HEK293 (cell line): ENCODE results near the gene FOXO4.
A peak's percentile ranks its signal among the peaks of the same experiment; 100 is the strongest.

ENCODE experiments used
- CTCF ChIA-PET: fragments of 350-600 bp; formaldehyde crosslinking; extraction: SDS; loops from one replicate; lab custom pipeline; 2021; ENCODE audit warnings: antibody characterized with exemption; lab: Yijun Ruan, JAX
- POLR2A ChIA-PET: fragments of 300-600 bp; formaldehyde crosslinking; extraction: SDS; loops from one replicate; lab custom pipeline; 2020; ENCODE audit warnings: antibody characterized with exemption, inconsistent platforms; lab: Yijun Ruan, JAX
- H3K27ac ChIP-seq: fragments of 200-500 bp; sonication (Bioruptor generic); 2 replicates; pipeline ENCODE4 v1.5.1; 2014; ENCODE audit warnings: low read depth, low read length, control low read depth, inconsistent platforms; ENCODE audit errors: extremely low read depth
- H3K36me3 ChIP-seq, 2 experiments: fragments of 200-500 bp in 1 of 2; sonication (Bioruptor generic) in 1 of 2; 1 replicate in 1 of 2; 2 replicates in 1 of 2; pipeline ENCODE4 v1.5.1; 2014 to 2017; ENCODE audit warnings: inconsistent platforms in 2 of 2, low read length in 2 of 2; ENCODE audit not compliant: control insufficient read depth in 2 of 2, insufficient read depth in 1 of 2
- H3K4me1 ChIP-seq: fragments of 200-500 bp; sonication (Bioruptor generic); 2 replicates; pipeline ENCODE4 v1.5.1; 2014; ENCODE audit warnings: mild to moderate bottlenecking, low read length, inconsistent platforms; ENCODE audit not compliant: control insufficient read depth, insufficient read depth
- H3K4me3 ChIP-seq: 2 replicates; pipeline ENCODE4 v1.5.1; 2011; ENCODE audit warnings: low read depth, mild to moderate bottlenecking, control low read depth, low read length, moderate library complexity
- H3K9me3 ChIP-seq: fragments of 200-500 bp; sonication (Bioruptor generic); 2 replicates; pipeline ENCODE4 v1.5.1; 2014; ENCODE audit warnings: low read depth, low read length, inconsistent platforms; ENCODE audit not compliant: control insufficient read depth, insufficient read depth
- FEZF1 ChIP-seq: fragments of 450-650 bp; formaldehyde crosslinking; IDR thresholded peaks from 2 replicates; pipeline ENCODE4 v1.5.1; 2016; ENCODE audit warnings: missing biosample characterization, missing genetic modification characterization
- KLF9 ChIP-seq: fragments of 450-650 bp; formaldehyde crosslinking; IDR thresholded peaks from 2 replicates; pipeline ENCODE4 v1.5.1; 2016; ENCODE audit warnings: missing biosample characterization, missing genetic modification characterization, low read depth
- MYNN ChIP-seq: fragments of 450-650 bp; formaldehyde crosslinking; IDR thresholded peaks from 2 replicates; pipeline ENCODE4 v1.5.1; 2016; ENCODE audit warnings: missing biosample characterization, missing genetic modification characterization, borderline replicate concordance
- PRDM10 ChIP-seq: fragments of 450-650 bp; formaldehyde crosslinking; IDR thresholded peaks from 2 replicates; pipeline ENCODE4 v1.5.1; 2016; ENCODE audit warnings: missing biosample characterization, missing genetic modification characterization
- SCRT1 ChIP-seq: fragments of 450-650 bp; formaldehyde crosslinking; IDR thresholded peaks from 2 replicates; pipeline ENCODE4 v1.5.1; 2016; ENCODE audit warnings: missing biosample characterization, missing genetic modification characterization, borderline replicate concordance
- SCRT2 ChIP-seq: fragments of 450-650 bp; formaldehyde crosslinking; IDR thresholded peaks from 2 replicates; pipeline ENCODE4 v1.5.1; 2016; ENCODE audit warnings: missing biosample characterization, missing genetic modification characterization
- SP2 ChIP-seq: fragments of 450-650 bp; formaldehyde crosslinking; IDR thresholded peaks from 2 replicates; pipeline ENCODE4 v1.5.1; 2016; ENCODE audit warnings: missing biosample characterization, missing genetic modification characterization
- ZBTB17 ChIP-seq: fragments of 450-650 bp; formaldehyde crosslinking; IDR thresholded peaks from 2 replicates; pipeline ENCODE4 v1.5.1; 2016; ENCODE audit warnings: missing biosample characterization, missing genetic modification characterization
- ZBTB20 ChIP-seq: fragments of 450-650 bp; formaldehyde crosslinking; IDR thresholded peaks from 2 replicates; pipeline ENCODE4 v1.5.1; 2016; ENCODE audit warnings: missing biosample characterization, missing genetic modification characterization
- ZBTB48 ChIP-seq: fragments of 450-650 bp; formaldehyde crosslinking; IDR thresholded peaks from 2 replicates; pipeline ENCODE4 v1.5.1; 2016; ENCODE audit warnings: missing biosample characterization, missing genetic modification characterization
- ZNF18 ChIP-seq: fragments of 450-650 bp; formaldehyde crosslinking; IDR thresholded peaks from 2 replicates; pipeline ENCODE4 v1.5.1; 2016; ENCODE audit warnings: missing biosample characterization, missing genetic modification characterization
- ZNF19 ChIP-seq: fragments of 450-650 bp; formaldehyde crosslinking; IDR thresholded peaks from 2 replicates; pipeline ENCODE4; 2016; ENCODE audit warnings: missing biosample characterization, missing genetic modification characterization, low read depth
- ZNF324 ChIP-seq: fragments of 450-650 bp; formaldehyde crosslinking; IDR thresholded peaks from 2 replicates; pipeline ENCODE4 v1.5.1; 2016; ENCODE audit warnings: missing biosample characterization, missing genetic modification characterization
- ZNF341 ChIP-seq: fragments of 450-650 bp; formaldehyde crosslinking; IDR thresholded peaks from 2 replicates; pipeline ENCODE4; 2016; ENCODE audit warnings: low read depth, missing biosample characterization, missing genetic modification characterization
- ZNF354C ChIP-seq: fragments of 450-650 bp; formaldehyde crosslinking; IDR thresholded peaks from 2 replicates; pipeline ENCODE4 v1.5.1; 2016; ENCODE audit warnings: missing biosample characterization, missing genetic modification characterization, low read depth, borderline replicate concordance
- ZNF366 ChIP-seq: fragments of 450-650 bp; formaldehyde crosslinking; conservative IDR thresholded peaks from 2 replicates; pipeline ENCODE4 v1.5.1; 2016; ENCODE audit warnings: missing biosample characterization, missing genetic modification characterization
- ZNF596 ChIP-seq: fragments of 450-650 bp; IDR thresholded peaks from 2 replicates; pipeline ENCODE4 v1.5.0; 2018; ENCODE audit warnings: missing biosample characterization, mild to moderate bottlenecking, missing genetic modification characterization, moderate library complexity
- ZNF600 ChIP-seq: fragments of 450-650 bp; formaldehyde crosslinking; IDR thresholded peaks from 2 replicates; pipeline ENCODE4 v1.5.1; 2016; ENCODE audit warnings: missing biosample characterization, missing genetic modification characterization
- ZNF623 ChIP-seq: fragments of 450-650 bp; formaldehyde crosslinking; IDR thresholded peaks from 2 replicates; pipeline ENCODE4 v1.5.1; 2016; ENCODE audit warnings: missing biosample characterization, missing genetic modification characterization
- ZNF654 ChIP-seq: fragments of 450-650 bp; formaldehyde crosslinking; IDR thresholded peaks from 2 replicates; pipeline ENCODE4 v1.5.1; 2016; ENCODE audit warnings: low read depth, missing biosample characterization, missing genetic modification characterization
- TF ChIP-seq, protein P1 (sequence below): fragments of 450-650 bp; formaldehyde crosslinking; IDR thresholded peaks from 2 replicates; pipeline ENCODE4 v1.5.1; 2017; ENCODE audit warnings: missing biosample characterization, missing genetic modification characterization

The FOXO4 gene

GRCh38 chrX:71095033-71095432 lies 618 bp upstream of the FOXO4 start:
- POLR2A ChIA-PET = no interaction called here
- Histone ChIP-seq H3K36me3 (no peaks in the 10 kb centered on the region; a peak in 1 of 3 replicates), H3K4me1 (peaks cover 3% of the 10 kb centered on the region; the same call in 1 of the 2 replicates), H3K9me3 (no peaks in the 10 kb centered on the region)
- CTCF ChIA-PET = interaction anchor here (0.6 kb wide), 1 partner anchor 65 kb away, joined by 3 read pairs; no protein-coding TSS in a partner anchor
- peak; percentile 48; the same call in 1 of the 2 replicates for TF ChIP-seq ZNF18 (tag by site-specific recombination)
- peak; percentile 84; the same call in 1 of the 2 replicates for TF ChIP-seq SCRT1 (tag by site-specific recombination)
- peak; percentile 85 for TF ChIP-seq SCRT2 (tag by site-specific recombination)
- peak; percentile 56 for TF ChIP-seq ZNF341
- no peak for TF ChIP-seq MYNN (tag by site-specific recombination)
- TF ChIP-seq PRDM10 = 0 out of 2 replicates have a peak, but pooled peaks have one; percentile 26
- TF ChIP-seq ZNF19 (tag by site-specific recombination) = no peak
- TF ChIP-seq ZNF366 = no peak; the same call in 1 of the 2 replicates
- TF ChIP-seq, all 188 proteins: peak for 5
- peak overlapping the region; percentile 41 for H3K4me3 ChIP-seq
- peak overlapping the region; percentile 34; the same call in 1 of the 2 replicates for H3K27ac ChIP-seq

DNA sequence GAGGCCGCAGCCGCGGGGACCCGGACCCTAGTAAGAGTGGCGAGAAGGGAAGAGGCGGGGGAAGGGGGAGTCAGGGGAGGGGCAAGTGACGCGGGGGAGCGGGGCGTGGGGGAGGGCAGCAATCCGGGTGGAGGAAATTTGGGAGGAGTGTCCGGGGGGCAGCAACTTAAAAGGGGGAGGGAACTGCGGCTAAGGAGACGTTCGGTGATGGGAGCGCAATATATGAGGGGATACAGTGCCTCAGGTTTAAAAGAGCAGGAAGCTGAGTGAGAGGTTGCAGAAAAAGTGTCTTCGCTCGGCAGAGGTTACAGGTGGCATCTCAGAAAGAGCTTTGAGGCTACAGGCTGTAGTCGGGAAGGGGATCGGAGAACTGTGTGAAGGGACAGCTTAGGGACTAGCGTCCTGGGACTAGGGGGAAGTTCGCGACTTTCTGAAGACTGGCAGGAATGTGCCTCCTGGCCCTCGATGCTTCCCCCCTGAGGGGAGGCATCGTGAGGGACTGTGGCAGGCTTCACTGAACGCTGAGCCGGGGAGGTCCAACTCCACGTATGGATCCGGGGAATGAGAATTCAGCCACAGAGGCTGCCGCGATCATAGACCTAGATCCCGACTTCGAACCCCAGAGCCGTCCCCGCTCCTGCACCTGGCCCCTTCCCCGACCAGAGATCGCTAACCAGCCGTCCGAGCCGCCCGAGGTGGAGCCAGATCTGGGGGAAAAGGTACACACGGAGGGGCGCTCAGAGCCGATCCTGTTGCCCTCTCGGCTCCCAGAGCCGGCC lies 519 bp downstream of the FOXO4 start:
- POLR2A ChIA-PET = interaction anchor here (0.5 to 1.2 kb wide), 4 partner anchors 11 to 272 kb away, joined by 3 to 9 read pairs (median 3); partner anchors contain the start of gene MED12
- H3K27ac ChIP-seq = peak overlapping the region; percentile 34; the same call in 1 of the 2 replicates
- CTCF ChIA-PET = interaction anchor here (0.6 to 0.7 kb wide), 2 partner anchors 22 to 821 kb away, joined by 3 read pairs; partner anchors contain the start of gene MED12
- TF ChIP-seq ZBTB17 (tag by site-specific recombination) (peak; percentile 69), ZNF19 (tag by site-specific recombination) (no peak), ZNF623 (tag by site-specific recombination) (0 out of 2 replicates have a peak, but pooled peaks have one; percentile 5), PRDM10 (peak; percentile 55; the same call in 1 of the 2 replicates), ZNF354C (tag by site-specific recombination) (no peak), ZBTB20 (tag by site-specific recombination) (peak; percentile 73), ZNF366 (peak; percentile 16; the same call in 1 of the 2 replicates), SP2 (tag by site-specific recombination) (peak; percentile 68), SCRT2 (tag by site-specific recombination) (peak; percentile 97), ZNF596 (no peak), ZNF324 (tag by site-specific recombination) (no peak), FEZF1 (tag by site-specific recombination) (no peak), KLF9 (tag by site-specific recombination) (peak; percentile 59; the same call in 1 of the 2 replicates), ZNF654 (tag by site-specific recombination) (no peak), SCRT1 (tag by site-specific recombination) (peak; percentile 89), ZBTB48 (tag by site-specific recombination) (peak; percentile 99), ZNF600 (tag by site-specific recombination) (peak; percentile 76)
- TF ChIP-seq, protein P1, sequence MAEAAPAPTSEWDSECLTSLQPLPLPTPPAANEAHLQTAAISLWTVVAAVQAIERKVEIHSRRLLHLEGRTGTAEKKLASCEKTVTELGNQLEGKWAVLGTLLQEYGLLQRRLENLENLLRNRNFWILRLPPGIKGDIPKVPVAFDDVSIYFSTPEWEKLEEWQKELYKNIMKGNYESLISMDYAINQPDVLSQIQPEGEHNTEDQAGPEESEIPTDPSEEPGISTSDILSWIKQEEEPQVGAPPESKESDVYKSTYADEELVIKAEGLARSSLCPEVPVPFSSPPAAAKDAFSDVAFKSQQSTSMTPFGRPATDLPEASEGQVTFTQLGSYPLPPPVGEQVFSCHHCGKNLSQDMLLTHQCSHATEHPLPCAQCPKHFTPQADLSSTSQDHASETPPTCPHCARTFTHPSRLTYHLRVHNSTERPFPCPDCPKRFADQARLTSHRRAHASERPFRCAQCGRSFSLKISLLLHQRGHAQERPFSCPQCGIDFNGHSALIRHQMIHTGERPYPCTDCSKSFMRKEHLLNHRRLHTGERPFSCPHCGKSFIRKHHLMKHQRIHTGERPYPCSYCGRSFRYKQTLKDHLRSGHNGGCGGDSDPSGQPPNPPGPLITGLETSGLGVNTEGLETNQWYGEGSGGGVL (tag by site-specific recombination) = peak; percentile 91

More for the DNA sequence above, 519 bp downstream of the FOXO4 start:
- peaks cover 0 to 7% of the 10 kb centered on the region in 2 experiments; a peak in 1 of 3 replicates for H3K36me3 ChIP-seq
- peaks cover 3% of the 10 kb centered on the region; the same call in 1 of the 2 replicates for H3K4me1 ChIP-seq
- H3K9me3 ChIP-seq = no peaks in the 10 kb centered on the region
- H3K4me3 ChIP-seq = peak overlapping the region; percentile 44
